ENCODE measurements around the gene RAB44.

Gene RAB44

DNA sequence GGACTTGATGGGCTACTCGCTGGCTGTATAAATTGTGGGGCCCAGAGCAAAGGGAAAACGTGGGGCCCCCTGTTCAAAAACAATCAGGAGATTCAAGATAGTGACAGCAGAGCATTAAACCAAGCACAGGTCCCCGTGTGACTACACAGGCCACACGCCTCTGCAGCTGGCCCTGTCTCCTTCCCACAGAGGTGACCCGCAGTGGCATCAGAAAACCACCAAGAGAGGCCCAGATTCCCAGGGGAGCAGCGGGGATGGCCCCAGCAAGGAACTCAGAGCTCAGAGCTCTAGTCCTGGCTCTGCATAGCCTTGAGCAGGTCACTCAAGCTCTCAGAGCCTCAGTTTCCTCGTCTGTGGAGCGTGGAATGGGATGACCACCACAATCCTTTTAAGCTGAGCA, 84.0 kb downstream of the RAB44 start:
- no peak for DNase-seq

Data from SIG-M5 (cell line).